Activated T-cell treated with anti-CD3 and anti-CD28 coated beads, Interleukin-2, amount 50 U/mL, for 72 hours (primary cell): ENCODE data around the gene FBLN2. TPM values are rescaled to one million over a fixed set of nuclear protein-coding genes. Genes with fewer than 3 reads are reported as not detected.

Experiments used
- ATAC-seq, 2 donors: fragments of 150-1000 bp; cut with Tn5 transposase; replicated peaks in 1 of 2; 2 replicates each; pipeline ENCODE4 v1.10.0; 2021; ENCODE audit warnings: moderate library complexity in 2 of 2, mild to moderate bottlenecking in 1 of 2
- DNase-seq, 2 donors: peaks; one replicate each; pipeline ENCODE4 v3.0.0; 2021 to 2022; ENCODE audit warnings: mixed read lengths in 1 of 2
- H3K27ac Mint-ChIP-seq: one replicate; pipeline ENCODE4 v1.8.0; 2022; ENCODE audit warnings: mild to moderate bottlenecking, moderate library complexity, mixed read lengths
- H3K27me3 Mint-ChIP-seq: one replicate; pipeline ENCODE4 v1.8.0; 2022; ENCODE audit warnings: low read depth, mixed read lengths
- H3K36me3 Mint-ChIP-seq, 2 donors: one replicate each; pipeline ENCODE4 v1.8.0; 2022; ENCODE audit warnings: mixed read lengths in 2 of 2, mild to moderate bottlenecking in 1 of 2; ENCODE audit not compliant: insufficient read depth in 2 of 2
- H3K4me1 Mint-ChIP-seq: one replicate; pipeline ENCODE4 v1.8.0; 2022; ENCODE audit warnings: low read depth, mixed read lengths
- H3K4me3 Mint-ChIP-seq, 2 donors: one replicate each; pipeline ENCODE4 v1.8.0; 2022; ENCODE audit warnings: mild to moderate bottlenecking in 2 of 2, mixed read lengths in 2 of 2, moderate library complexity in 2 of 2
- H3K9me3 Mint-ChIP-seq, 2 donors: one replicate each; pipeline ENCODE4 v1.8.0; 2022; ENCODE audit warnings: mixed read lengths in 2 of 2
- total RNA-seq, 2 donors: library from RNA; stranded (reverse); gene quantifications; one replicate each; pipeline ENCODE4 v1.2.3, GENCODE V29; 2022

The FBLN2 gene
- total RNA-seq, 2 donors from 2014 or later, result 0.49 to 1.1 TPM

- H3K4me1 Mint-ChIP-seq, result no peaks in the 10 kb centered on the region
- H3K36me3 Mint-ChIP-seq, result no peaks in the 10 kb centered on the region
- no peak overlapping the region for H3K27ac Mint-ChIP-seq
- no peak overlapping the region for H3K4me3 Mint-ChIP-seq
- no peak for ATAC-seq
- no peak for DNase-seq
- no peaks in the 10 kb centered on the region for H3K27me3 Mint-ChIP-seq
- H3K9me3 Mint-ChIP-seq, result peaks cover 4% of the 10 kb centered on the region in 2 donors
These were observed 62.3 kb downstream of the FBLN2 start for GRCh38 chr3:13611221-13611620.

- no peak overlapping the region for H3K4me3 Mint-ChIP-seq
- H3K9me3 Mint-ChIP-seq, result peaks cover 4 to 7% of the 10 kb centered on the region in 2 donors
- H3K27ac Mint-ChIP-seq, result no peak overlapping the region
- ATAC-seq (no peak), DNase-seq (no peak)
- H3K27me3 Mint-ChIP-seq, result no peaks in the 10 kb centered on the region
- H3K36me3 Mint-ChIP-seq, result no peaks in the 10 kb centered on the region
- no peaks in the 10 kb centered on the region for H3K4me1 Mint-ChIP-seq
These were observed 63.9 kb downstream of the FBLN2 start for GRCh38 chr3:13612829-13613228.

GRCh38 chr3:13613343-13614190, 64.6 kb downstream of the FBLN2 start:
- H3K27me3 Mint-ChIP-seq, result no peaks in the 10 kb centered on the region
- H3K36me3 Mint-ChIP-seq, result no peaks in the 10 kb centered on the region
- no peak for ATAC-seq
- no peak overlapping the region for H3K4me3 Mint-ChIP-seq
- peaks cover 4 to 7% of the 10 kb centered on the region in 2 donors for H3K9me3 Mint-ChIP-seq
- H3K4me1 Mint-ChIP-seq, result no peaks in the 10 kb centered on the region
- no peak overlapping the region for H3K27ac Mint-ChIP-seq
- DNase-seq, result no peak

GRCh38 chr3:13614607-13615006, 65.7 kb downstream of the FBLN2 start:
- no peak overlapping the region for H3K27ac Mint-ChIP-seq
- peaks cover 4 to 7% of the 10 kb centered on the region in 2 donors for H3K9me3 Mint-ChIP-seq
- H3K4me3 Mint-ChIP-seq, result no peak overlapping the region
- ATAC-seq, result no peak
- H3K4me1 Mint-ChIP-seq, result no peaks in the 10 kb centered on the region
- DNase-seq, result no peak
- H3K36me3 Mint-ChIP-seq, result no peaks in the 10 kb centered on the region
- no peaks in the 10 kb centered on the region for H3K27me3 Mint-ChIP-seq

- H3K4me3 Mint-ChIP-seq, result no peak overlapping the region
- H3K36me3 Mint-ChIP-seq, result no peaks in the 10 kb centered on the region
- ATAC-seq (no peak), DNase-seq (no peak)
- no peaks in the 10 kb centered on the region for H3K27me3 Mint-ChIP-seq
- no peaks in the 10 kb centered on the region for H3K4me1 Mint-ChIP-seq
- H3K9me3 Mint-ChIP-seq, result peaks cover 4 to 7% of the 10 kb centered on the region in 2 donors
- H3K27ac Mint-ChIP-seq, result no peak overlapping the region
These were observed 66.1 kb downstream of the FBLN2 start for GRCh38 chr3:13615019-13615528.

- no peak overlapping the region for H3K27ac Mint-ChIP-seq
- H3K27me3 Mint-ChIP-seq, result no peaks in the 10 kb centered on the region
- DNase-seq, result no peak
- H3K4me3 Mint-ChIP-seq, result no peak overlapping the region
- ATAC-seq, result no peak
- no peaks in the 10 kb centered on the region for H3K36me3 Mint-ChIP-seq
- peaks cover 4 to 7% of the 10 kb centered on the region in 2 donors for H3K9me3 Mint-ChIP-seq
- peaks cover under 1% of the 10 kb centered on the region for H3K4me1 Mint-ChIP-seq
These were observed 67.4 kb downstream of the FBLN2 start for GRCh38 chr3:13616359-13616758.

- DNase-seq (no peak), ATAC-seq (no peak)
- no peak overlapping the region for H3K27ac Mint-ChIP-seq
- no peaks in the 10 kb centered on the region for H3K27me3 Mint-ChIP-seq
- peaks cover 6% of the 10 kb centered on the region for H3K4me1 Mint-ChIP-seq
- H3K4me3 Mint-ChIP-seq, result no peak overlapping the region
- H3K36me3 Mint-ChIP-seq, result no peaks in the 10 kb centered on the region
- peaks cover 4 to 7% of the 10 kb centered on the region in 2 donors for H3K9me3 Mint-ChIP-seq
These were observed 68.3 kb downstream of the FBLN2 start for GRCh38 chr3:13617097-13617738.

- Mint-ChIP-seq H3K27me3 (no peaks in the 10 kb centered on the region), H3K9me3 (peaks cover 4 to 7% of the 10 kb centered on the region in 2 donors), H3K36me3 (no peaks in the 10 kb centered on the region), H3K4me3 (no peak overlapping the region), H3K27ac (no peak overlapping the region), H3K4me1 (peaks cover 6% of the 10 kb centered on the region)
- DNase-seq, result no peak
- no peak for ATAC-seq
These were observed 69.1 kb downstream of the FBLN2 start for GRCh38 chr3:13617981-13618380.

GRCh38 chr3:13618836-13619235, 69.9 kb downstream of the FBLN2 start:
- H3K27me3 Mint-ChIP-seq, result no peaks in the 10 kb centered on the region
- ATAC-seq, result no peak

GRCh38 chr3:13619661-13620230, 70.8 kb downstream of the FBLN2 start:
- Mint-ChIP-seq H3K4me1 (peaks cover 6% of the 10 kb centered on the region), H3K27me3 (no peaks in the 10 kb centered on the region), H3K27ac (no peak overlapping the region), H3K9me3 (peaks cover under 1 to 5% of the 10 kb centered on the region in 2 donors), H3K4me3 (no peak overlapping the region), H3K36me3 (no peaks in the 10 kb centered on the region)
- DNase-seq (no peak), ATAC-seq (no peak)

More at GRCh38 chr3:13618836-13619235, 69.9 kb downstream of the FBLN2 start:
- Mint-ChIP-seq H3K27ac (no peak overlapping the region), H3K9me3 (peaks cover 4 to 7% of the 10 kb centered on the region in 2 donors), H3K4me3 (no peak overlapping the region), H3K36me3 (no peaks in the 10 kb centered on the region), H3K4me1 (peaks cover 6% of the 10 kb centered on the region)
- no peak for DNase-seq

GRCh38 chr3:13620281-13620680, 71.4 kb downstream of the FBLN2 start:
- ATAC-seq, result no peak
- Mint-ChIP-seq H3K4me1 (peaks cover 6% of the 10 kb centered on the region), H3K27ac (no peak overlapping the region), H3K4me3 (no peak overlapping the region), H3K36me3 (no peaks in the 10 kb centered on the region), H3K27me3 (no peaks in the 10 kb centered on the region), H3K9me3 (peaks cover 0 to 3% of the 10 kb centered on the region in 2 donors)
- DNase-seq, result no peak

GRCh38 chr3:13620776-13621365, 71.9 kb downstream of the FBLN2 start:
- Mint-ChIP-seq H3K4me1 (peaks cover 6% of the 10 kb centered on the region), H3K27ac (no peak overlapping the region), H3K36me3 (no peaks in the 10 kb centered on the region), H3K27me3 (no peaks in the 10 kb centered on the region), H3K4me3 (peak overlapping the region in 1 of 2 donors; percentile 56), H3K9me3 (peaks cover 0 to 3% of the 10 kb centered on the region in 2 donors)
- DNase-seq, result no peak
- no peak for ATAC-seq
